GM12878 (cell line): Measurements from ENCODE around the gene CD86. TPM values are rescaled to one million over a fixed set of nuclear protein-coding genes. Genes with fewer than 3 reads are reported as not detected.

Experiments
- BHLHE40 ChIP-seq, 2 experiments: fragments of 450-650 bp in 1 of 2; IDR thresholded peaks; 2 replicates each; pipeline ENCODE4 v1.6.1; 2011 to 2017; ENCODE audit warnings: low read depth in 2 of 2, borderline replicate concordance in 1 of 2, improper control_type of control experiment in 1 of 2, low read length in 1 of 2, mild to moderate bottlenecking in 1 of 2
- EGR1 ChIP-seq, 2 experiments: IDR thresholded peaks; 1 replicate in 1 of 2; 2 replicates in 1 of 2; pipeline ENCODE4 v1.6.1; 2011 to 2012; ENCODE audit warnings: low read depth in 2 of 2, low read length in 2 of 2, borderline replicate concordance in 1 of 2, mild to moderate bottlenecking in 1 of 2, moderate library complexity in 1 of 2
- JUNB ChIP-seq: IDR thresholded peaks from 2 replicates; pipeline ENCODE4 v1.6.1; 2016; ENCODE audit warnings: antibody characterized with exemption, mild to moderate bottlenecking
- KAT2A ChIP-seq: conservative IDR thresholded peaks from 2 replicates; pipeline ENCODE4 v1.6.1; 2011; ENCODE audit warnings: low read depth, low read length; ENCODE audit not compliant: control insufficient read depth
- PAX5 ChIP-seq: IDR thresholded peaks from 2 replicates; pipeline ENCODE4 v1.6.1; 2011; ENCODE audit warnings: low read depth, low read length, borderline replicate concordance
- POLR2AphosphoS2 ChIP-seq: IDR thresholded peaks from 2 replicates; pipeline ENCODE4 v1.6.1; 2011; ENCODE audit warnings: low read depth, mild to moderate bottlenecking, low read length, improper control_type of control experiment, moderate library complexity
- RFX5 ChIP-seq: IDR thresholded peaks from 2 replicates; pipeline ENCODE4 v1.6.1; 2011; ENCODE audit warnings: low read depth, low read length, improper control_type of control experiment
- SIX5 ChIP-seq: IDR thresholded peaks from 2 replicates; pipeline ENCODE4 v1.6.1; 2011; ENCODE audit warnings: mild to moderate bottlenecking, low read depth, low read length, moderate library complexity; ENCODE audit not compliant: severe bottlenecking
- SREBF1 ChIP-seq: IDR thresholded peaks from 2 replicates; pipeline ENCODE4 v1.6.1; 2012; ENCODE audit warnings: mild to moderate bottlenecking, low read length
- STAT1 ChIP-seq: fragments of 450-650 bp; conservative IDR thresholded peaks from 2 replicates; pipeline ENCODE4 v1.6.1; 2014; ENCODE audit warnings: antibody characterized with exemption, mild to moderate bottlenecking
- TCF7 ChIP-seq: IDR thresholded peaks from 2 replicates; pipeline ENCODE4 v1.6.1; 2014; ENCODE audit warnings: antibody characterized with exemption, borderline replicate concordance
- ZNF207 ChIP-seq: fragments of 450-650 bp; IDR thresholded peaks from 2 replicates; pipeline ENCODE4 v1.6.1; 2014; ENCODE audit warnings: antibody characterized with exemption, mild to moderate bottlenecking, borderline replicate concordance
- polyA plus RNA-seq, 11 experiments: library from polyadenylated mRNA; depleted of rRNA in 4 of 11; unstranded in 6 of 11; stranded (reverse) in 5 of 11; fragments of >200 nt; fragmentation: Nextera tagmentation in 4 of 11; fragmentation: Illumina TruSeq in 1 of 11; extraction: Ambion mirVana in 4 of 11; extraction: Trizol in 1 of 11; gene quantifications; 1 replicate in 1 of 11; 2 replicates in 10 of 11; pipeline versions ENCODE4 v1.2.1 to v1.2.3, GENCODE V29; 2011 to 2016; ENCODE audit warnings: inconsistent platforms in 2 of 11, missing spikeins in 2 of 11, low read depth in 1 of 11
- total RNA-seq, 4 experiments: library from RNA; depleted of rRNA in 3 of 4; stranded (reverse); fragments of >200 nt in 3 of 4; fragmentation: Illumina TruSeq in 1 of 4; extraction: Trizol in 1 of 4; gene quantifications; 2 replicates each; pipeline versions ENCODE4 v1.2.1 to v1.2.3, GENCODE V29; 2013 to 2021
- TF ChIP-seq, protein P1 (sequence below): IDR thresholded peaks from 2 replicates; pipeline ENCODE4 v1.6.1; 2012; ENCODE audit warnings: improper control_type of control experiment, low read depth, low read length; ENCODE audit not compliant: insufficient replicate concordance
- TF ChIP-seq, protein P2 (sequence below): IDR thresholded peaks from 2 replicates; pipeline ENCODE4 v1.6.1; 2011; ENCODE audit warnings: borderline replicate concordance, low read depth, mild to moderate bottlenecking, moderate library complexity, low read length; ENCODE audit not compliant: insufficient read depth, poor library complexity, severe bottlenecking

CD86 gene
- total and polyA plus RNA-seq, 10 of the 15 experiments (the other 5 are each of a cell fraction or from before 2014, with no cell fraction given): 40.9 to 100 (median 55.5) TPM

DNA sequence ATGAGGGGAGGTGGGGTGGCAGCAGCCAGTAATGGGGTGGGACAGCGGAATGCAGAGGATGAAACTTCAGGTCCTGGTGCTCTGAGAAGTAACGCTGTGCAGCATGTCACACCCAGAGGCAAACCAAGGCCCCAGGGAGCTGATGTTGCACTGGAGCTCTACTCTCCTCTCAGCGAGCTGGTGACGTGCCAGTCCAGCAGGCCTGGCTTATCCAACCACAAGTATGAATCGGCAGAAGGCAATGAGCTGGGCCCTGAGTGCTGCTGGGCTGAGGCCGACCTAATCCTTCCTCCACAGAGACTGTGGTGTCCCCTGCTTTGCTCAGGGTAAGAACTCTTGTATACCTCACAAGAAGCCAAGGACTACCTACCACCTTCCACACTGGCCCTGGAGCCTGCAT is 30.5 kb downstream of the CD86 start (continued):
- TF ChIP-seq, protein P1, sequence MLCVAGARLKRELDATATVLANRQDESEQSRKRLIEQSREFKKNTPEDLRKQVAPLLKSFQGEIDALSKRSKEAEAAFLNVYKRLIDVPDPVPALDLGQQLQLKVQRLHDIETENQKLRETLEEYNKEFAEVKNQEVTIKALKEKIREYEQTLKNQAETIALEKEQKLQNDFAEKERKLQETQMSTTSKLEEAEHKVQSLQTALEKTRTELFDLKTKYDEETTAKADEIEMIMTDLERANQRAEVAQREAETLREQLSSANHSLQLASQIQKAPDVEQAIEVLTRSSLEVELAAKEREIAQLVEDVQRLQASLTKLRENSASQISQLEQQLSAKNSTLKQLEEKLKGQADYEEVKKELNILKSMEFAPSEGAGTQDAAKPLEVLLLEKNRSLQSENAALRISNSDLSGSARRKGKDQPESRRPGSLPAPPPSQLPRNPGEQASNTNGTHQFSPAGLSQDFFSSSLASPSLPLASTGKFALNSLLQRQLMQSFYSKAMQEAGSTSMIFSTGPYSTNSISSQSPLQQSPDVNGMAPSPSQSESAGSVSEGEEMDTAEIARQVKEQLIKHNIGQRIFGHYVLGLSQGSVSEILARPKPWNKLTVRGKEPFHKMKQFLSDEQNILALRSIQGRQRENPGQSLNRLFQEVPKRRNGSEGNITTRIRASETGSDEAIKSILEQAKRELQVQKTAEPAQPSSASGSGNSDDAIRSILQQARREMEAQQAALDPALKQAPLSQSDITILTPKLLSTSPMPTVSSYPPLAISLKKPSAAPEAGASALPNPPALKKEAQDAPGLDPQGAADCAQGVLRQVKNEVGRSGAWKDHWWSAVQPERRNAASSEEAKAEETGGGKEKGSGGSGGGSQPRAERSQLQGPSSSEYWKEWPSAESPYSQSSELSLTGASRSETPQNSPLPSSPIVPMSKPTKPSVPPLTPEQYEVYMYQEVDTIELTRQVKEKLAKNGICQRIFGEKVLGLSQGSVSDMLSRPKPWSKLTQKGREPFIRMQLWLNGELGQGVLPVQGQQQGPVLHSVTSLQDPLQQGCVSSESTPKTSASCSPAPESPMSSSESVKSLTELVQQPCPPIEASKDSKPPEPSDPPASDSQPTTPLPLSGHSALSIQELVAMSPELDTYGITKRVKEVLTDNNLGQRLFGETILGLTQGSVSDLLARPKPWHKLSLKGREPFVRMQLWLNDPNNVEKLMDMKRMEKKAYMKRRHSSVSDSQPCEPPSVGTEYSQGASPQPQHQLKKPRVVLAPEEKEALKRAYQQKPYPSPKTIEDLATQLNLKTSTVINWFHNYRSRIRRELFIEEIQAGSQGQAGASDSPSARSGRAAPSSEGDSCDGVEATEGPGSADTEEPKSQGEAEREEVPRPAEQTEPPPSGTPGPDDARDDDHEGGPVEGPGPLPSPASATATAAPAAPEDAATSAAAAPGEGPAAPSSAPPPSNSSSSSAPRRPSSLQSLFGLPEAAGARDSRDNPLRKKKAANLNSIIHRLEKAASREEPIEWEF: no peak
- no peak for TF ChIP-seq POLR2AphosphoS2
- TF ChIP-seq, protein P2, sequence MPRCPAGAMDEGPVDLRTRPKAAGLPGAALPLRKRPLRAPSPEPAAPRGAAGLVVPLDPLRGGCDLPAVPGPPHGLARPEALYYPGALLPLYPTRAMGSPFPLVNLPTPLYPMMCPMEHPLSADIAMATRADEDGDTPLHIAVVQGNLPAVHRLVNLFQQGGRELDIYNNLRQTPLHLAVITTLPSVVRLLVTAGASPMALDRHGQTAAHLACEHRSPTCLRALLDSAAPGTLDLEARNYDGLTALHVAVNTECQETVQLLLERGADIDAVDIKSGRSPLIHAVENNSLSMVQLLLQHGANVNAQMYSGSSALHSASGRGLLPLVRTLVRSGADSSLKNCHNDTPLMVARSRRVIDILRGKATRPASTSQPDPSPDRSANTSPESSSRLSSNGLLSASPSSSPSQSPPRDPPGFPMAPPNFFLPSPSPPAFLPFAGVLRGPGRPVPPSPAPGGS: no peak
- no peak for TF ChIP-seq RFX5
- TF ChIP-seq TCF7: no peak
- no peak for TF ChIP-seq KAT2A
- no peak for TF ChIP-seq ZNF207
- no peak for TF ChIP-seq BHLHE40 (IDR thresholded peaks at IDR 0.05; ENCODE audit: borderline replicate concordance in 1 of 2, low read depth in 2 of 2, low read length in 1 of 2)
- no peak for TF ChIP-seq SREBF1
- no peak for TF ChIP-seq JUNB
- TF ChIP-seq SIX5: no peak
- TF ChIP-seq PAX5: no peak
- TF ChIP-seq EGR1 (IDR thresholded peaks at IDR 0.05; ENCODE audit: borderline replicate concordance in 1 of 2, low read depth in 2 of 2, low read length in 2 of 2): no peak
- no peak for TF ChIP-seq STAT1
- TF ChIP-seq, all 136 proteins: peak for 0
